Fibroblast of skin of back (primary cell): ENCODE results near the gene TRIM34. TPM values are rescaled to one million over a fixed set of nuclear protein-coding genes. Genes with fewer than 3 reads are reported as not detected.
"Not testable (repeated sequence)": the region's sequence is repeated elsewhere in the genome, so short reads cannot be mapped to it uniquely, and the experiment has no call there.

Experiments
- DNase-seq: peaks from one replicate; pipeline ENCODE4 v3.0.0-alpha.2; 2013
- polyA plus RNA-seq, 2 experiments: library from polyadenylated mRNA; unstranded; fragments of 120-200 nt; gene quantifications; one replicate each; pipeline ENCODE4 v1.2.1, GENCODE V29; 2013; ENCODE audit not compliant: insufficient read length in 2 of 2

The TRIM34 gene, protein sequence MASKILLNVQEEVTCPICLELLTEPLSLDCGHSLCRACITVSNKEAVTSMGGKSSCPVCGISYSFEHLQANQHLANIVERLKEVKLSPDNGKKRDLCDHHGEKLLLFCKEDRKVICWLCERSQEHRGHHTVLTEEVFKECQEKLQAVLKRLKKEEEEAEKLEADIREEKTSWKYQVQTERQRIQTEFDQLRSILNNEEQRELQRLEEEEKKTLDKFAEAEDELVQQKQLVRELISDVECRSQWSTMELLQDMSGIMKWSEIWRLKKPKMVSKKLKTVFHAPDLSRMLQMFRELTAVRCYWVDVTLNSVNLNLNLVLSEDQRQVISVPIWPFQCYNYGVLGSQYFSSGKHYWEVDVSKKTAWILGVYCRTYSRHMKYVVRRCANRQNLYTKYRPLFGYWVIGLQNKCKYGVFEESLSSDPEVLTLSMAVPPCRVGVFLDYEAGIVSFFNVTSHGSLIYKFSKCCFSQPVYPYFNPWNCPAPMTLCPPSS
- polyA plus RNA-seq (2013, experiment 1 of 2; ENCODE audit: insufficient read length): 3.1 TPM
- 5.1 TPM for polyA plus RNA-seq (2013, experiment 2 of 2; ENCODE audit: insufficient read length)

DNA sequence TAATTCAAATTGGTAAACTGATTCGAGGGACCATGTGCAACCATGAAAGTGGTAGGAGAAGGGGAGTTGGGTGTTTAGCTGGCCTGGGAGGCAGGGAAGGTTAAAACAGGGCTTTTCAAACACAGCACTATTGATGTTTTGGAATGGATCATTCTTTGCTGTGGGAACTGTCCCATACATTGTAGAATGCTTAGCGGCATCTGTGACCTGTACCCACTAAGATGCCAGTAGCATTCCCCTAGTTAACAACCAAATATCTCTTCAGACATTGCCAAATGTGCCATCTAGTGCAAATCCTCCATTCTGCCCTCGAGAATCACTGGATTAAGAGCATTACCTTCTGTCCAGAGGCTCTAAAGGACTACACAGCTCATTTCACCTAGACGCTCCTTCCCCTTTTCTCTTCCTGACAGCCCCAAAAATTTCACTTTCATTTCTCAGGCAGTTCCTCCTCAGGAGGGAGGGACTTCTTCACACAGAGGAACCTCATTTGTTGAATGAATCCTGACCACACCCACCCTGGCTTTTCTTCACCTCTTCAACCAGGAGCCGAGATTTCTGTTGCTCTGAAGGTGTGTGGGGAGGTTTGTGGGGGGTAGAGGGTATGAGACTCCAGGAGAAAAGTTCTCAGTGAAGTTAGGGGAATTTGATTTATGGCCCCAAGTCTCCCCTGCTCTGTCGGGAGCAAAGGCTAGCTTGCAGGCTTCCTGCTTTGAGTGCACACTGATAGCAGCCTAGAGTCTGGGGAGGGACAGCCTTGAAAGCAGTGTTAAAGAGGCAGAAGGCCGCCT lies at the start of gene TRIM34:
Gene TRIM34 (plus strand): TSS at position 513 of the 791 bp plus-strand sequence. CDS start 7,331 bp downstream, outside the sequence.
- peak; percentile 65 for DNase-seq

DNA sequence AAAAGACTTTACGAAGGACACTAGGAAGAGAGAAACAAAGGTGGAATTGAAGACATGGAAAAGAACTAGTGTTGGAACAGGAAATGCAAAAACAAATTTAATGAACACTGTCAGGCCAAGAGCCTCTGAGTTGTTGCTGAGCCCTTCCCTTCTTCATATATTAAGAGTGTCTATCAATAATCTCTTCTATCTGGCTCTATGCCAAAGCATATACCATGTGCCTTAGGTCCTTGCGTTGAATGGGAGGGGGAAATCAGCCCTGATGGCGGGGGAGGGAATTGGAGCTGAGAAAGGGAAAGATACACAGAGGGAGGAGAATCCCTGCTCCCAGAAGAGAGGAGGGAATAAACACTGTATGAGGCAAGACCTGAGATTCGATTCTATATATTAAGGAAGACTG lies 49.6 kb upstream of the TRIM34 start:
- DNase-seq: no peak

DNA sequence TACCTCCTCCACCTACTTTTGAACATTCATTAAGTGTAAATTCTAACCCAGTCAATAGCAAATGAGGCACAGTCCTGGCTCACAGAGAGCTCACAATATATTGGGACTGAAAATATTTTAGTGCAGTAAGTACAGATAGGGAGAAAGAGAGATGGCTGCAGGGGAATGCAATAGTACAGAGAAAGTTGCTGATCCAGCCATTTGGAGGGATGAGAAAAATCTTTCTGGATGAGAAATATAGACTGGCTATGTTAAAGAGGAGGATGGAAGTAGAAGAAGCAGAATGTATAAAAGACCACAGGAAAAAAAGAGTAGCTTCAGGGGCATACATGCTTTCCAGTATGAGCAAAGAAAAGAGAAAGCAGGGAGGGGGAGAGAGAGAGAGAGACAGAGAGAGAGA lies 47.7 kb upstream of the TRIM34 start:
- no peak for DNase-seq

DNA sequence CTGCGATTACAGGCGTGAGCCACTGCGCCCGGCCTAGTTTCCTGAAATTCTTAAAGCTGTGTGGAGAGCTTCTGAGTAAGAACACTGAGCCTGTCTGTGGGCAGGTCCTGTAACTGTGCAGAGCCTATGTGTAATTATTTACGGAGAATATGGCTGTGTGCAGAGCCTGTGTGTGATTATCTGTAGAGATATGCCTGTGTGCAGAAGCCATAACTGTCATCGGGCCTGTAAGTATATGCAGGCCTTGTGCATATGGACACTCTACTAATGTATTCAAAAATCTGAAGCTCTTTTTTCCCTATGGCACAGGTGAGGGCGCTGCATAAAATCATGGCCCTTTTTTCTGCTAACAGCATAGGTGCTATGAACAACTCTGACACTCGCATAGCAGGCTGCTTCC lies 44.2 kb upstream of the TRIM34 start, which contains the start of gene OR52B6:
Gene OR52B6 (plus strand): TSS at position 301 of the 400 bp plus-strand sequence. CDS start 0 bp downstream, at position 301.
- no peak for DNase-seq

DNA sequence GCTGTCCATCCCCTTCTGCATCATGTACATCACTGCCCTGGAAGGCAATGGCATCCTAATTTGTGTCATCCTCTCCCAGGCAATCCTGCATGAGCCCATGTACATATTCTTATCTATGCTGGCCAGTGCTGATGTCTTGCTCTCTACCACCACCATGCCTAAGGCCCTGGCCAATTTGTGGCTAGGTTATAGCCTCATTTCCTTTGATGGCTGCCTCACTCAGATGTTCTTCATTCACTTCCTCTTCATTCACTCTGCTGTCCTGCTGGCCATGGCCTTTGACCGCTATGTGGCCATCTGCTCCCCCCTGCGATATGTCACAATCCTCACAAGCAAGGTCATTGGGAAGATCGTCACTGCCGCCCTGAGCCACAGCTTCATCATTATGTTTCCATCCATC lies 43.8 kb upstream of the TRIM34 start:
- no peak for DNase-seq

DNA sequence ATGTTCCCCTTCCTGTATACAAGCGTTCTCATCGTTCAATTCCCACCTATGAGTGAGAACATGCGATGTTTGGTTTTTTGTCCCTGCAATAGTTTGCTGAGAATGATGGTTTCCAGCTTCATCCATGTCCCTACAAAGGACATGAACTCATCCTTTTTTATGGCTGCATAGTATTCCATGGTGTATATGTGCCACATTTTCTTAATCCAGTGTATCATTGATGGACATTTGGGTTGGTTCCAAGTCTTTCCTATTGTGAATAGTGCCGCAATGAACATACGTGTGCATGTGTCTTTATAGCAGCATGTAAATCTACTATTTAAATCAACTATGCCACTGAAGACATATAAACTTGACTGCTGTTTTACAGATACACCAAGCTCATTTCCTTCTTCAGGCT lies 40.3 kb upstream of the TRIM34 start:
- not testable (repeated sequence) for DNase-seq

DNA sequence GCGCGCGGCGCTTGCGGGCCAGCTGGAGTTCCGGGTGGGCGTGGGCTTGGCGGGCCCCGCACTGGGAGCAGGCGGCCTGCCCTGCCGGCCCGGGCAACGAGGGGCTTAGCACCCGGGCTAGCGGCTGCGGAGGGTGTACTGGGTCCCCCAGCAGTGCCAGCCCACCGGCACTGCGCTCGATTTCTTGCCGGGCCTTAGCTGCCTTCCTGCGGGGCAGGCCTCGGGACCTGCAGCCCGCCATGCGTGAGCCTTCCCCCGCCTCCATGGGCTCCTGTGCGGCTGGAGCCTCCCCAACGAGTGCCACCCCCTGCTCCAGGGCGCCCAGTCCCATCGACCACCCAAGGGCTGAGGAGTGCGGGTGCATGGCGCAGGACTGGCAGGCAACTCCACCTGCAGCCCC lies 34.9 kb upstream of the TRIM34 start:
- DNase-seq: not testable (repeated sequence)

DNA sequence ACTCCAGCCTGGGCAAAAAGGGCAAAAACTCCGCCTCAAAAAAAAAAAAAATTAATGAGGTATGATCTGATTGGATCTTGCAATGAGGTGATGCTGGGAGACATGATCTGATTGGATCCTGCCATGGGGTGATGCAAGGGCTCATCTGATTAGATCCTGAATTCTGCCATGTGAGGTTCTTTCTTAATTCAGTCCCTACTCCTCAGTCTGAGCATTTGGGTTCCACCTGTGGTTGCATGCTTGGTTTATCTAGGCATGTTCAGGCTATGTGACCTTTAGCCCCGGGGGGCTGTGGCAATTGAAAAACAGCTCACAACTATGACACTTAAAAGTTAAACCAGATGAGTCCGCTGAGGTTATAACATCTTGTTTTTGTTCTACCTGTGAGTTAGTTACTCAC lies 33.2 kb upstream of the TRIM34 start:
- DNase-seq: no peak

DNA sequence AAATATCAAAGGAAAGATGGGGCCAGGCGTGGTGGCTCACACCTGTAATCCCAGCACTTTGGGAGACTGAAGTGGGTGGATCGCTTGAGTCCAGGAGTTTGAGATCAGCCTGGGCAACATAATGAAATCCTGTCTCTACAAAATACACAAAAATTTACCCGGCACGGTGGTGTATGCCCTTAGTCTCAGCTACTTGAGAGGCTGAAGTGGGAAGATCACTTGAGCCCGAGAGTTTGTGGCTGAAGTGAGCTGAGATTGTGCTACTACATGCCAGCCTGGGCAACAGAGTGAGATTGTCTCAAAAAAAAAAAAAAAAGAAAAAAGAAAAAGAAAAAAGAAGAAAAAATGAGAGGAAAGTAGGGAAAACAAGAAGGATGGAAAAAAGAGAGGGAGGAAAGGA lies 32.2 kb upstream of the TRIM34 start:
- no peak for DNase-seq

DNA sequence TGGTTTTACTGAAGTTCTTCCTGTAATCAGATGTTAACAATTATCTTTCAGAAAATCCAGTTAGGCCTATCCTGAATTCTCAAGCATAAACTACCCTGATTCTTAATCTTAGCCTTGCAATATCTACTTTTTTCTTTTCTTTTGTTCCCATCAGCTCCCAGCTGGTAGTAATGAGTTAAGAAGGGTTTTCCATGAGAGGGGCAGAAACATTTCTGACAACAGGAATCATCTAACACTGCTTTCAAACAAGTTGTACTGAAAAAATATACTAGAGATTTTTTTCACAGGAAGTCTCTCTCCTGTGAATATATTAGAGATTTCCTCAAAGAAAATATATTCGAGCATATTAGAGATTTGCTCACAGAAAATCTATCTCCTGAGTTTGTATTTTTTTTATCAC lies 31.7 kb upstream of the TRIM34 start:
- peak; percentile 16 for DNase-seq

DNA sequence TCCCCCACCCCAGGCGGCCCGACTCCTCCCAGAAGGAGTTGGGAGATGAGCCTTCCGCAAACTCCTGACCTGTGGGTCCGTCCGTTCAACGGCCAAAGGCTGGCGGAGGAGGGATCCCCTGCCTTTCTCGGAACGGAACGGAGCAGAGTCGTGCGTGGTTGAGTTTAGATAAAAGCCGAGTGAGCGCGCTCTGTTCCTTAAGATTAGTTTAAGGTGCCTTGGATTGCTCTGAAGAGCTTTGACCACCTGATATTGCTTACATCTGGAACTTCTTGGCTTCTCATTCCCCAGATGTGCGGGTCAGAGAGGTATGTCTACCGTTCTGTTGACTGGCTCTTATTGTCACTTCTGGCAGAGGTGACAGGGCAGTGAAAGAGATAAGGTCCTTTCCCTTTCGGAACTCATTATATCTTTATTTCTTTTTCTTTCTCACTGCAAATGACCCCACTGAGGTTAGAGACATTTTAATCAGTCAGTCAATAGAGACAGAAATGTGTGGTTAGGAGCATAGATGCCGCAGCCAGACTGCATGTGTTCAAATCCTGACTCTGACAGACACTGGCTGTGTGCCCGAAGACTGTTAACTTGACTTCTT lies 28.1 kb upstream of the TRIM34 start, which contains the start of gene TRIM6:
Gene TRIM6 (plus strand): TSS at position 31 of the 595 bp plus-strand sequence. CDS start 261 bp downstream, at position 292.
- DNase-seq: peak; percentile 59

DNA sequence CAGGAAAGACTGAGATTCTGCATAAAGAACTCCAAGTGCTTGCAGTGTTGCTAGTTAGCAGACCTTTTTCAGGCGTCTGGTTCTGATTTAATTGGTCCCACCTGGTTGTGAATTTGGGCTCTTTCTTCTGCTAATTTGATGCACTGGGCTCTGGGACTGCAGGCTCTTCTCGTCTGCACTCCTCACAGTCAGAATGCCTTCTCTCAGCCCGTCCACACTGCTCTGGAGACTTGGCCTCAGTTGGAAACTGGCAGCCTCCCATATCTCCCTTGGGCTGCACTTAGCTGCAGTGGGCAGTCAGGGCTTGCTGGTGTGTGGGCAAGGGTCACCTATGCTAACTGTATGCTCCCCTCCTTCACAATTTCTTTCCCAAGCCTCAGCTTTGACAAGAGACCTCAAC lies 26.8 kb upstream of the TRIM34 start:
- no peak for DNase-seq

DNA sequence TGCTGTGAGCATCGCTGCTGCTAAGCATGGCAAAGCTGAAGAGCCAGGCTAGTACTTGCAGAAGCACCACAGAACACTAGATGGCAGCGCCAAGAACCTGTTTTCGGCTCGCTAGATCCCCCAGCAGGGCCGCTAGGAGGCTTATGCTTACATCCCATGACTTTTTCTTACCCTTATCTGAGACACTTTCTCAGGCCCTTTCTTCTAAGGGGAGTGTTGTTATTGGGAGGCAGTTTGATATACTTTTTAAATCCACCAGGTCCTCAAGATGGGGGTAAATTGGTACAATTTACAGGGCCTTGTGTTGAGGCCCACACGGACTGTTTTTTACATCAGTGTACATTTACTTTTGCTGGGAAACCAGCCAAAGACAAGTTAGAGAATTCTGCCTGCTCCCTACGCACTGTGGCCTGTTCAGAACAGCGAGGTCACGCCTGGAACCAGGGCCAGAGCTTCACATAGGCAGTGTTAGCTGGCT lies 24.4 kb upstream of the TRIM34 start:
- peak; percentile 81 for DNase-seq

DNA sequence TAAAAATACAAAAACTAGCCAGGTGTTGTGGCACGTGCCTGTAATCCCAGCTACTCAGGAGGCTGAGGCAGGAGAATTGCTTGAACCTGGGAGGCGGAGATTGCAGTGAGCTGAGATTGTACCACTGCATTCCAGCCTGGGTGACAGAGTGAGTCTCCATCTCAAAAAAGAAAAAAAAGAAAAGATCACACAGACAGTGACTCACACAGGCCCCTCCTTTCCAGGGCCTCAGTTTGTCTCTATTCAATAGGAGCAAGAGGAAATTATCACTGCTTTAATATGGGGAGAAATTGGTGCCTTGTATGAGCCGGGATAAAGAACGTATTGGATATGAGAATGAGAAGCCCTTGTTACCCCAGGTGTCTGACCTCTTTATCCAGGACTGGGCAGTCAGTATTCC lies 22.0 kb upstream of the TRIM34 start:
- DNase-seq: peak; percentile 62

DNA sequence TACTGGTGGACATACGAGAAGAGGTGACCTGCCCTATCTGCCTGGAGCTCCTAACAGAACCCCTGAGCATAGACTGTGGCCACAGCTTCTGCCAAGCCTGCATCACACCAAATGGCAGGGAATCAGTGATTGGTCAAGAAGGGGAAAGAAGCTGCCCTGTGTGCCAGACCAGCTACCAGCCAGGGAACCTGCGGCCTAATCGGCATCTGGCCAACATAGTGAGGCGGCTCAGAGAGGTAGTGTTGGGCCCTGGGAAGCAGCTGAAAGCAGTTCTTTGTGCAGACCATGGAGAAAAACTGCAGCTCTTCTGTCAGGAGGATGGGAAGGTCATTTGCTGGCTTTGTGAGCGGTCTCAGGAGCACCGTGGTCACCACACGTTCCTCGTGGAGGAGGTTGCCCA lies 21.5 kb upstream of the TRIM34 start:
- DNase-seq: no peak

DNA sequence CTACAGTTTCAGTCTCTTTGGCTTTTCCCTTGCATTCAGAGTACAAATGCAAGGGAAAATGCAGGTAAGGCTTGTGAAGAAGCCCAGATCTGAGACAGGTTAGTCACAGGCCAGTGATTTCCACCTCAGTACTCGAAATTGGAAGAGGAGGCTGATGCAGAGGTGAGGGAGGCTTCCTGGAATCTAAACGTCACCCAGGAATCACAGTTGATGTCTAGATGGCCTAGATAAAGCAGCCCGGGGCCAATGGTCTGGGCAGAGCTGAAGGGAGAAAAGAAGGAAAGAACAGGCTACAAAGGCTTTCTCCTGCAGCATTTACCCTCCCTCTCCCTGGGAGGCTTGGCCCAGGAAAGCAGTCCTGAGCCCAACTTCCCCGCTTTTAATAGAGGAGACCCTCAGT lies 19.9 kb upstream of the TRIM34 start:
- DNase-seq: no peak

DNA sequence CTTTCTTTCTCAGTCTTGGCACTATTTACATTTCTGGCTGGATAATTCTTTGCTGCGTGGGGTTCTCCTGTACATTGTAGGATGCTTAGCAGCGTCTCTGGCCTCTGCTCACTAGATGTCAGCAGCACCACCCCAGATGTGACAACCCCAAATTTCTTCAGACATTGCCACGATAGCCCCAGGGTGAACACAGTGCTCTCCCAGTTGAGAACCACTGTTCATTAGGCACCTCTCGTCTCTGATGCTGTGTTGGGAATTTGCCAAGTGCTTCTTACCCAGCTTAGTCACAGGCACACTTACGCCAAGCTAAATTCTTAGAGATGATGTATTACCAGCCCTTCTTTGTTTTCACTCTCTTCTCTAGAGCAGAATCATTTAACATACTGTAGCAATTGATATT lies 19.0 kb upstream of the TRIM34 start:
- DNase-seq: peak; percentile 85

DNA sequence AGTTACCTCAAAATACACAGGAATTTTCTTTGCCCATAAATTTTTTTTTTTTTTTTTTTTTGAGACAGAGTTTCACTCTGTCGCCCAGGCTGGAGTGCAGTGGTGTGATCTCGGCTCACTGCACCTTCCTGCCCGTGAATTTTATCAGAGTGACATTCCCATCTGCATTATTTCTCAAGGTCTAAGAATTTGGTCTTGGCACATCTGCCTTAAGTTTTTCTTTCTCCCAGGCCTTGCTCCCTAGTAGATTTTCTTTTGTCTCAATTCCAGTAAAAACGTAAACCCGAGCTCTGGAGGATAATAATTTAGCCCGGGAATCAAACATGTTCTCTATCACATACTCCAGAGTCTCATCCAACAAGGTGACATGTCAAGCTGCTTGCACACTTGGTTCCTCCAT lies 16.0 kb upstream of the TRIM34 start:
- DNase-seq: peak; percentile 46

DNA sequence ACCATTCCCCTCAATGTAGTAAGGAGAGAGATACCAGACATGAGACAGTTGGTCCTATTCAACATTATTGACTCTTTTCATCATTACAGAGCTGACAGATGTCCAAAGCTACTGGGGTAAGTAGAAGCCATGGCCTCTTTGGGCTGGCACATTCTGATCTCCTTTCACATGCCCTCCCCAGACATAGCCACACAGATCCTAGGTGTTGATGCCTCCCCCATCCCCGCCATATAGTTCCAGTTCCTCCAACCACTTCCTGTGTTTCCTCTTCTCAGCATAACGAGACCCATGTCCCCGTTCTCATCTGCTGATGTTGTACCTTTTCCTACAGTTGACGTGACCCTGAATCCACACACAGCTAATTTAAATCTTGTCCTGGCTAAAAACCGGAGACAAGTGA lies 14.4 kb upstream of the TRIM34 start:
- DNase-seq: no peak

DNA sequence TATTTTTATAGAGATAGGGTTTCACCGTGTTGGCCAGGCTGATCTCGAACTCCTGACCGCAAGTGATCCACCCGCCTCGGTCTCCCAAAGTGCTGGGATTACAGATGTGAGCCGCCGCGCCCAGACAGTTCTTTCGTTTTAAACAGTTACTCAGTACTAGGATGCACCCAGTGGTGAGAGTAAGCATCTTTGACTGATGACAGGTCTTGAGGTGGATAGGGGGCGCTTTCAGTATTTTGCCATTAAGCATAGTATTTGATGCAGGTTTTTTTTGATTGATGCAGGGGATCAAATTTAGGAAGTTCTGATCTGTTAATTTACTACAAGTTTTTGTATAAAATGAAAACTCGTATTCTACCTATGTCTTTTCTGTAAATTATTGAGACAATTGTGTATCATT lies 13.2 kb upstream of the TRIM34 start:
- no peak for DNase-seq

DNA sequence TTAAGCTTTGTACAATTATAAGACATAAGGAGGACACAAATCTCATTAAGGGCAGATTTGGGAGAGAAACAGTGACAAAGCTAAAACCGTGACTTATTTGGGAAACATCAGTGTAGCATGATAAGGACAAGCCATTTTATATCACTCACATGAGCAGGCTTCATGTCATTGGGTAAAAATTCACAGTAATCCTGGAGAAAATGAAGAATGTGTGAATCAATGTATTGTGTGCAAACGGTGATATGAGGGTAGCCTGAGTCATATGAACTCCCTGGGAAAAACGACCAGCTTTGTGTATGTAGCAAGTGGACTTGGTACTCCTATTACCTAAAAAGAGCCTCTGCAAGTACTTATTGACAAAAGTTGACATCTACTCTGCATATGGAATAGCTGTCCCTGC lies 6.0 kb upstream of the TRIM34 start:
- DNase-seq: peak; percentile 89

DNA sequence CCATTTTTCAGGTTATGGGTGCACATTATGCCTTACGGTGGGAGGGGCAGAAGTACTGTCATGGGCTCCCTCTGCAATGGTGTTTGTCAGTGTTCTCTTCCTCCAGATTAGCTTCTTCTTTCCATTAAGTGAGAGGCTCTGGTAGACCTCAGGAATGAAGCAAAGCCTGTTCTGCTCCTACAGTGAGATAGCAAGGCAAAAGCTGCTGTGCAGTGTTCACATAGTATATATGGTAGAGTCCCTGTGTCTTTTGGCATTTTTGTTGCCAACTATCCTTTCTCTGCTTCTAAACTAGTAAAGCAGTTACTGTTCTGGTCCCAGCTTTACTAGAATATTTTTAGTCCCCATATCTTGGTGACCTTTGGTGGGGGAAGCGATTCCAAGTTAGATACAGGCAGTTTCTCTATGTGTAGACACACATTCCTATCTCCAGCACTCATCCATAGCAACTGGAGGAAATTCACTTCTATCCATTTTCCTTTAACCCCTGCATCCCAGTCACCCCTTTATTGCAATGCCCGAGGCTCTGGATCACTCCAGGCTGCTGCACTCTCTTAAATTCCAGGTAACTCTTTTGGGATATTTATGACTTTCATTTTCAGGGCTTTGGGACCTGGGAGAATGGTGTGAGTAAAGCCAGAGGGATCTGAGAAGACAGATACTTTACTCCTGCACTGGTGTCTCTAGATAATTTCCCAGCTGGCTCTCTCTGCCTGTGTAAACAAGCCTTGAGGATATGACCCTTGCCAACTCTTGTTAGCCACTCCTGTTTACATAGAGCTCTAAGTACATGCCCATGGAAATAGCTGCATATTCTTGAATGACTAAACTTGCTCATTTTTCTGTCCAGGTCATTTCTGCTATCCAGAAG lies 3.9 kb upstream of the TRIM34 start:
- DNase-seq: peak; percentile 90
